GM18873 (cell line): ENCODE data around the gene SNRNP25.
"Not testable (repeated sequence)": the region's sequence is repeated elsewhere in the genome, so short reads cannot be mapped to it uniquely, and the experiment has no call there.

ENCODE experiments used
- ATAC-seq: cut with Tn5 transposase; IDR thresholded peaks from one replicate; pipeline ENCODE4 v1.9.1; 2021; ENCODE audit warnings: mild to moderate bottlenecking, moderate library complexity, moderate number of reproducible peaks; ENCODE audit not compliant: unreplicated experiment, low FRiP score

Gene SNRNP25

DNA sequence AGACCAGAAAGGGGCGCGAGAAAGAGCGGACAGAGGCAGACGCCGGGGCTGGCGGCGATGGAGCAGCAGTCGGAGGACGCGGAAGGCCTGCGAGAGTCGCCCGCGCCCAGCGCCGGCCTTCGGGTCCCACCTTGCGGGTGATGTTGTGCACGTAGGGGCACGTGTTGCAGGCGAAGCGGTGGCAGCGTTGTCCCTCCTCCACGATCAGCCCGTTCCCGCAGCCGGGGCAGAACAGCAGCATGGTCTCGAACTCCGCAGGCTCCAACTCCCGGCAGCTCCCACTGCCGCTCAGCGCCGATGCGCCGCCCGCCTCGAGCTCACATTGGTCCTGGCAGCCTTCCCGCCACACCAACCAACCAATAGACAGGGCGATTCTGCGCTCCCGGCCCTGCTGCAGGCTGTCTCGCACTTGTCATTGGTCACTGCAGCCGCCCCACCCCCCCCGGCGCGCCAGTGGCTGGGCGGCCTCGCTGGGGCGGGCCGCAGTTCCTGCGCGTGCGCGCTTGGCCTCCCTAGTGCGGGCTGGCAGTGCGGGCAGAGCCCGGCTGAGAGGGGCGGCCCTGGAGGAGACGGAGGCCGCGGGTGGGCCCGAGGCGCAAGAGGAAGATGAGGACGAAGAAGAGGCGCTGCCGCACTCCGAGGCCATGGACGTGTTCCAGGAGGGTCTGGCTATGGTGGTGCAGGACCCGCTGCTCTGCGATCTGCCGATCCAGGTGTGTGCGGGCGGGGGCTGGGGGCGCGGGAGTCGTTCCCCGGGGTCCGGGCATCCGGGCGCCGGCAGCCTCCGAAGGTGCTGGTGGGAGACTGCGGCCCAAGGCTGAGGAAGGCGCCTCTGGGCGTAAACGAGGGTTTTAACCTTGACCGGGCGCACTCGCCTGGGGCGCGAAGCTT, at the start of gene SNRNP25, which contains the start of gene POLR3K:
SNRNP25 (plus strand) TSS at position 483 of the 891 bp plus-strand sequence; CDS start at position 672, 189 bp downstream.
POLR3K (minus strand) TSS at position 263 of the 891 bp plus-strand sequence; CDS start at position 241, 22 bp downstream.
- ATAC-seq = peak; percentile 89

DNA sequence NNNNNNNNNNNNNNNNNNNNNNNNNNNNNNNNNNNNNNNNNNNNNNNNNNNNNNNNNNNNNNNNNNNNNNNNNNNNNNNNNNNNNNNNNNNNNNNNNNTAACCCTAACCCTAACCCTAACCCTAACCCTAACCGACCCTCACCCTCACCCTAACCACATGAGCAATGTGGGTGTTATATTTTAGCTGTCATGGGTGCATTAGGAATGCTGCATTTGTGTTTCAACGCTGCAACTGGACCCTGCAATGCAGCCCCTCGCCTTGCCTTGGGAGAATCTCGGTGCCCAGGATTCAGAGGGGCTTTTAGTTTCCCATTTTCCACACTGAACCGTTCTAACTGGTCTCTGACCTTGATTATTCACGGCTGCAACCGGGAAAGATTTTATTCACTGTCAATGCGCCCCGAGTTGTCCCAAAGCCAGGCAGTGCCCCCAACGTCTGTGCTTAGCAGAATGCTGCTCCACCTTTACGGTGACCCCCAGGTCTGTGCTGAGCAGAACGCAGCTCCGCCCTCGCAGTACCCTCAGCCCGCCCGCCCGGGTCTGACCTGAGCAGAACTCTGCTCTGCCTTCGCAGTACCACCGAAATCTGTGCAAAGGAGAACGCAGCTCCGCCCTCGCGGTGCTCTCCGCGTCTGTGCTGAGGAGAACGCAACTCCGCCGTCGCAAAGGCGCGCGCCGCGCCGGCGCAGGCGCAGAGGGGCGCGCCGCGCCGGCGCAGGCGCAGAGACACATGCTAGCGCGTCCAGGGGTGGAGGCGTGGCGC, 43.5 kb upstream of the SNRNP25 start:
- ATAC-seq = no peak

- ATAC-seq = not testable (repeated sequence)
Observed at GRCh38 chr16:10772-11171, 42.9 kb upstream of the SNRNP25 start.

GRCh38 chr16:17062-17765, 36.4 kb upstream of the SNRNP25 start:
- not testable (repeated sequence) for ATAC-seq

- ATAC-seq = not testable (repeated sequence)
Observed at GRCh38 chr16:20886-21285, 32.7 kb upstream of the SNRNP25 start.

DNA sequence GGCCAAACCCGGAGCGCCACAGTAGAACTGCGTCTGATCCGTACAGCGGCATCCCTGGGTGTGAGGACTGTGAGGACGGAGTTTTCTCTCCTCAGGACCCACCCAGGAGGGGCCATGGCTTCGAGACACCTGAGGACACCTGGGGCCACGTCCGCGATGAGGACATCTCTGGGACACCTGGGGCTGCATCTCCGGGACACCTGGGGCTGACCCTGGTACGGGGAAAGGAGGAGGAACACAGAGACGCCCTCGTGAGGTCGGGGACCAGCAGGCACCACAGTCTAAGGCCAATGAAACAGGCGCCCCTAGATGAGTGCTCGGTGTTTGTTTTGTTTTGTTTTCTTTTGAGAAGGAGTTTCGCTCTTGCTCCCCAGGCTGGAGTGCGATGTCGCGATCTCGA, 29.5 kb upstream of the SNRNP25 start:
- ATAC-seq = not testable (repeated sequence)

DNA sequence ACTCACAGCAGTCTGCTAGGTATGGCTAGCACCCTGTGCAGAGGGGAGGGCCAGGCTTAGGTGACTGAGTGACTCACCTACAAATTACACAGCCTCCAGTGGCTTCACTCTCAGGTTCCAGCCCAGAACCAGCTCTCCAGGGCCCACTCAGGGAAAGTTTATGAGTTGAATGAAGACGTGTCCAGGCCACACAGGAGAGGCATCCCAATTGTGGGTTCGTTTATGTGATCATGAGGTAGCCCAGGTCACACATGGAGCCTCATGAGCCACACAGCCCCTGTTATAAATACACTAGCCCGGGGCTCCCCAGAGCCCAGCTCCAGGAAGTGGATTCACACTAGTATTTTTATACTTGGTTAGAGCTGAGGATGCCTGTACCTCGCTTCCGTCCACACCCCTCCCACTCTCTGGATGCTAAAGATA, 27.7 kb upstream of the SNRNP25 start:
- not testable (repeated sequence) for ATAC-seq

DNA sequence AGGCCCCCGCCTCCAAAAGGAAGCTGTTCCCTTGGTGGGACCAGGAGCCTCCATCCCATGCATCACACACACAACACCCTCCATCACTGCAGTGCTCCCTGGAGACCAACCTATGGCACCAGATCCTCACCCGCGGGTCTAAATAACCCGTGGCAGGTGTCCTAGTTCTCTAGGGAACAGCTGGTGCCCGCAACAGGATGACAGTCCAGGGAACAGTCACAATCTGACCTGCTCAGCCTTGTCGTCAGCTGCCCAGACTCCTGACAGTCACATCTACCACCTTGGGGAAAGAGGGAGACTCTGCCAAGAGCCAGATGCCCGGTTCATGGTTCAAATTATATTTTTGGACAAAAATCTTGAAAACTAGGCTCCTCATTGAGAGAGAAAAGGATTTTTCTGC, 23.0 kb upstream of the SNRNP25 start:
- ATAC-seq = not testable (repeated sequence)

DNA sequence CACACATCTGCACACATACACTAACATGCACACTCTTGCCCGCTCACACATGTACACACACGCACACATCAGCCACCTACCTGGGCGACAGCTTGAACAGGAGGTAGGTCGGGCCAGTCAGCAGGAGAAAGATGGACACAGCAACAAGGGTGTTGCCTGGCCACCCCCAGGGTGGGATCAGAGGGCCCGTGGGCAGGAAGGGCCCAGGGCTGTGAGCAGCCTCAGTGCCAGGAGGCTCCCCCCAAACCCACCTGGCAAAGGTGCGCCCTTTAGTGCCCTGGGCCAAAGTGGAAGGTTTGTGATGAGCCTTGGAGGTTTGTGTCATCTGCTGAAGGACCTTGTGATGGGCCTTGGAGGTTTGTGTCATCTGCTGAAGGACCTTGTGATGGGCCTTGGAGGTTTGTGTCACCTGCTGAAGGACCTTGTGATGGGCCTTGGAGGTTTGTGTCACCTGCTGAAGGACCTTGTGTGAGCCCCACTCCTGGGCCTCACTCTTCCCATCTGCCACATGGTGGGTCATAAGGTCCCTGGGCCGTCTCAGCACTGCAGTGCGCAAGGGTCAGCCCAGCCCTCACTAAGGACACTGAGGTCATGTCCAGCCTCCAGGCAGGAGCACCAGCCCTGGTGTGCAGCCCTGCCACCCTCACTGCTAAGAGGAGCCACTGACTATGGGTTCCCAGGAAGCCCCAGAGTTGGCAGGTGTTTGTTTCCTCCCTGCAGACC, 20.3 kb upstream of the SNRNP25 start:
- not testable (repeated sequence) for ATAC-seq

GRCh38 chr16:33877-34647, 19.6 kb upstream of the SNRNP25 start:
- ATAC-seq = no peak

GRCh38 chr16:34648-34987, 19.0 kb upstream of the SNRNP25 start:
- no peak for ATAC-seq

DNA sequence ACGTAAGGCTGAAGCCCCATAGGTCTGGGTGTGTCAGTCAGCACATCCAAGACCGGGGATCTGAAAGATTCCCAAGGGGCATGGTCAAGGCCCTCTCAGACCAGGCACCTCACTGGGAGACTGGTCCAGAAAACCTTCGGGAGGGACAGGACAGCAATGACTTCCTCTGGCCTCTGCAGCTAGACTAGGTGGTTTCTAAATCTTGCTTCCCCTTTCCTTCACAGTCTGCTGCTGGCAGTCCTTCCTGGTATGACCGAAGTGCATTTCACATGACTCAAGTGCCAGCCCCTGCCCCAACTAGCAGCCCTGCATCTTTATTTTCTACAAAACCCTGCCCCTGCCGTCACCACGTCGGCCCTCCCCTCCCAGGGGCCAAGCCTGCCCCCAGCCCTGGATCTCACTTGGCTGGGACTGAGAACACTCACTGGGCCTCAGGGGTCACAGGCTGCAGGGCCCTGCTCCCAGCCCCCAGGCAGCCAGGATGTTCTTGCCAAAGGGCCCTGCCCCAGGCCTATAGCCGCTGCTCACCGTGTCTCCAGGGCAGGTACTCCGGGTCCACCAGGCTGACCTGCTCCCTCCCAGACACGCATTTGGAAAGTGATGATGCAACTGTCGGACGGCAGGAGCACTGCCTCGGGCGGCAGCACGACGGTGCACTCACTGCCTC, 18.5 kb upstream of the SNRNP25 start:
- ATAC-seq = no peak

GRCh38 chr16:35678-36305, 17.8 kb upstream of the SNRNP25 start:
- no peak for ATAC-seq

DNA sequence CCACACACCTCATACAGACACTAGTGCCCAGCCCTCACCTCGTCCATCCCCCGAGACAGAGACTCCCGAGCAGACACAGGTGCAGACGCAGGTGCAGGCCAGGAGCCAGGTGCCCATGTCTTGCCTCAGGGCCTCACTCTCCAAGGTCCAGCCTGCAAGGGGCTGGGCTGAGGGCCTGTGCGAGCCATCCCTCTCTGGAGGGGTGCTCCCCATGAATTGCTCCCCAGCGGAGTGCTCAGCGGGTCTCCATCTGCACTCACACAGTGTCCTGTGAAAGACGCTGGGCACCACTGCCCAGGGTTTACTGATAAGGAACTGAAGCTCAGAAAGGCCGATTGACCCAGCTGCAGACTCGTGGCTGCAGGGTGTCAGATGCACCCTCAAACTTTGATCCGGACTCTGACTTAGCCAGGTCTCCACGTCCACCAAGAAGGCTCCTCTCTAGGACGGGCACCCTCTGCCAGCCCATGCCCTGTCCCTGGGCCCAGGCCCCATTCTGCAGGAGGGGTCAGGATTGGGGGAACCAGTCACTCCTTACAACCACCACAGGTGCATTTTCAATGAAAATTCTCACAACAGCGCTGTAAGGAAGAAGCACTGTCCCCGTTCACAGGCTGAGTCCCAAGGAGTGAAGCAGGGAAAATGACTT, 17.2 kb upstream of the SNRNP25 start:
- no peak for ATAC-seq

GRCh38 chr16:37511-37910, 16.1 kb upstream of the SNRNP25 start:
- ATAC-seq = no peak

- ATAC-seq = not testable (repeated sequence)
Observed at GRCh38 chr16:38206-38605, 15.4 kb upstream of the SNRNP25 start.

DNA sequence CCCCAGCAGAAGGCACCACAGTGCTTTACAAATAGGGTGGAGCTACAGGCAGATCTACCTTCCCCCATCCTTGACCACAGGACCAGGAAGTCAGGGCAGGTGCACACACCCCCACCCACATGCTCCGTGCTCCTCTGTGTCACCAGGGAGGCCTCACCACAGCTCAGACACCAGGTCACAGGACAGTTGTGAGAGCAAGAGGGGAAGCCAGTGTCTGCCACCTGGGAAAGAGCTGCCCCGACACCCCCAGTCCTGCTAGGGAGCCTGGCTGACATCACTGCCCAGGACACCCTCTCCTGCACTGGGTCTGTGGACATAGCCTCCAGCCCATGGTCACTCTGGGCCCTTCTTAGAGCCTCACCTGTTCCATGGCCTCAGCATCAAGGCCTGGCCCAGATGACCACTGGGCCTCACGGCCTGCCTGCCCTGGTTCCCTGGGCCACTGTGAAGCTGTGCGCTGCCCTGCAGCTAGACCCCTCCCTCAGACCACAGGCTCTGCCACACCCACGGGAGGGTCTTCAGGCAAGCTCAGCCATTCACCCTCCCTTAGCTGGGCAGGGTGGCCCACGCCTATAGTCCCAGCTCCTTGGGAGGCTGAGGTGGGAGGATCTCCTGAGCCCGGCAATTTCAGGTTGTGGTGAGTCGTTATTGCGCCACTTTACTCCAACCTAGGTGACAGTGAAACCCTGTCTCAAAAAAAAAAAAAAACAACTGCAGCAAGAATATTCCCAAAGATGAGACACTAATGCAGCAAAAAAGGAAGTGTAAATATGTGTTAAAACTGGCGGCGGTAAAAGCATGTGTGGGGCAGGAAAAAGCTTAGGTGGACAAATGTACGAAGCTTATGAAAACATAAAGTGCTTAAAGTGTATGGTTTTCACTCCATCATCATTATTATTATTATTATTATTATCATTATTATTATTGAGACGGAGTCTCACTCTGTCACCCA, 14.4 kb upstream of the SNRNP25 start:
- no peak for ATAC-seq
